B cell (primary cell): ENCODE measurements around the gene ADARB2. TPM values are rescaled to one million over a fixed set of nuclear protein-coding genes. Genes with fewer than 3 reads are reported as not detected.

Experiments used
- ATAC-seq: fragments of 200-7000 bp; cut with Tn5 transposase; one replicate; pipeline ENCODE4 v1.10.0; 2021; ENCODE audit warnings: low read depth, mild to moderate bottlenecking, moderate number of reproducible peaks, moderate library complexity
- CTCF ChIA-PET: fragments of 350-600 bp; sonication (Branson Sonifier 250); formaldehyde crosslinking; loops from one replicate; lab custom pipeline; 2021; ENCODE audit warnings: antibody characterized with exemption, inconsistent platforms; lab: Charles Lee
- POLR2A ChIA-PET: fragments of 350-600 bp; sonication (Branson Sonifier 250); formaldehyde crosslinking; loops from one replicate; lab custom pipeline; 2021; ENCODE audit warnings: antibody characterized with exemption; lab: Charles Lee
- DNase-seq: peaks from one replicate; pipeline ENCODE4 v3.0.0; 2013
- H2AFZ ChIP-seq: 2 replicates; pipeline ENCODE4 v1.6.1; 2012; ENCODE audit warnings: mild to moderate bottlenecking, low read depth, low read length; ENCODE audit not compliant: insufficient read depth, poor library complexity, severe bottlenecking
- H3K27ac ChIP-seq, 2 donors: 1 replicate in 1 of 2; 2 replicates in 1 of 2; pipeline ENCODE4 v1.5.1; 2012 to 2013; ENCODE audit warnings: low read length in 2 of 2, mild to moderate bottlenecking in 2 of 2, moderate library complexity in 1 of 2
- H3K27me3 ChIP-seq, 4 experiments: fragments of 200-600 bp in 1 of 4; sonication (generic) in 1 of 4; replicated peaks in 1 of 4; 1 replicate in 2 of 4; 2 replicates in 2 of 4; pipeline versions ENCODE4 v1.6.1 to v1.7.0; 2013 to 2016; ENCODE audit warnings: low read length in 3 of 4, mild to moderate bottlenecking in 2 of 4, mixed read lengths in 1 of 4, moderate library complexity in 1 of 4; ENCODE audit not compliant: insufficient read depth in 4 of 4, control insufficient read depth in 3 of 4; ENCODE audit errors: control extremely low read depth in 1 of 4
- H3K36me3 ChIP-seq, 2 experiments: replicated peaks in 1 of 2; 1 replicate in 1 of 2; 2 replicates in 1 of 2; pipeline versions ENCODE4 v1.6.1 to v1.7.1; 2013; ENCODE audit warnings: low read length in 1 of 2; ENCODE audit not compliant: insufficient read depth in 2 of 2, control insufficient read depth in 1 of 2; ENCODE audit errors: control extremely low read depth in 1 of 2, extremely low read depth in 1 of 2
- H3K4me1 ChIP-seq, 2 donors: fragments of 200-600 bp in 1 of 2; sonication (generic) in 1 of 2; 1 replicate in 1 of 2; 2 replicates in 1 of 2; pipeline versions ENCODE4 v1.5.1 to v1.6.1; 2013 to 2017; ENCODE audit warnings: low read length in 2 of 2; ENCODE audit not compliant: control insufficient read depth in 2 of 2, insufficient read depth in 2 of 2
- H3K4me2 ChIP-seq: replicated peaks from 2 replicates; pipeline ENCODE3; 2012; ENCODE audit warnings: mild to moderate bottlenecking, low read depth, low read length; ENCODE audit not compliant: poor library complexity, severe bottlenecking
- H3K4me3 ChIP-seq, 5 experiments: fragments of 200-600 bp in 1 of 5; sonication (generic) in 1 of 5; 1 replicate in 3 of 5; 2 replicates in 2 of 5; pipeline versions ENCODE4 v1.5.1 to v1.7.0; 2011 to 2016; ENCODE audit warnings: low read length in 4 of 5, mild to moderate bottlenecking in 4 of 5, low read depth in 2 of 5, control low read depth in 1 of 5, moderate library complexity in 1 of 5; ENCODE audit not compliant: insufficient read depth in 1 of 5; ENCODE audit errors: control extremely low read depth in 1 of 5, extremely low read depth in 1 of 5
- H3K79me2 ChIP-seq: fragments of 200-600 bp; sonication (generic); one replicate; pipeline ENCODE4 v1.6.0; 2016; ENCODE audit warnings: low read length; ENCODE audit not compliant: control insufficient read depth, insufficient read depth
- H3K9ac ChIP-seq: fragments of 200-600 bp; sonication (generic); 2 replicates; pipeline ENCODE4 v1.6.1; 2017; ENCODE audit warnings: mild to moderate bottlenecking, low read length, moderate library complexity
- H3K9me3 ChIP-seq, 3 donors: one replicate each; pipeline versions ENCODE4 v1.6.1 to v1.7.1; 2013; ENCODE audit warnings: low read length in 2 of 3; ENCODE audit not compliant: control insufficient read depth in 2 of 3, insufficient read depth in 1 of 3; ENCODE audit errors: control extremely low read depth in 1 of 3
- H4K20me1 ChIP-seq: 2 replicates; pipeline ENCODE4 v1.6.0; 2012; ENCODE audit warnings: mild to moderate bottlenecking, low read length; ENCODE audit not compliant: insufficient read depth, control insufficient read depth, poor library complexity, severe bottlenecking
- H3K27ac Mint-ChIP-seq: one replicate; pipeline ENCODE4 v1.8.0; 2021; ENCODE audit warnings: mixed read lengths
- H3K27me3 Mint-ChIP-seq: one replicate; pipeline ENCODE4 v1.8.0; 2021; ENCODE audit warnings: mixed read lengths
- H3K4me1 Mint-ChIP-seq: one replicate; pipeline ENCODE4 v1.8.0; 2021; ENCODE audit warnings: mixed read lengths
- H3K4me3 Mint-ChIP-seq: one replicate; pipeline ENCODE4 v1.8.0; 2021; ENCODE audit warnings: mixed read lengths
- H3K9me3 Mint-ChIP-seq: one replicate; pipeline ENCODE4 v1.8.0; 2022; ENCODE audit warnings: mixed read lengths; ENCODE audit not compliant: insufficient read depth
- CTCF ChIP-seq: fragments of 200-600 bp; IDR thresholded peaks from one replicate; pipeline ENCODE4 v1.8.0; 2022; ENCODE audit warnings: antibody characterized with exemption, mild to moderate bottlenecking
- EZH2 ChIP-seq: IDR thresholded peaks from 2 replicates; pipeline ENCODE4 v1.6.1; 2012; ENCODE audit warnings: borderline replicate concordance, low read depth, mild to moderate bottlenecking, moderate library complexity, low read length; ENCODE audit not compliant: insufficient read depth, poor library complexity, severe bottlenecking
- WGBS: methylation state at CpG from one replicate; pipeline ENCODE4 v1.1.5; 2013; ENCODE audit warnings: missing lambda C conversion rate; ENCODE audit not compliant: insufficient coverage; 5-methylcytosine and 5-hydroxymethylcytosine counted together
- intact Hi-C: fragments of 100-400 bp; cut with micrococcal nuclease; formaldehyde crosslinking; loops from one replicate; pipeline ENCODE4 v1.10.0; 2022
- polyA plus RNA-seq: library from polyadenylated mRNA; depleted of rRNA; stranded (reverse); fragments of >200 nt; gene quantifications from 2 replicates; pipeline ENCODE4 v1.2.3, GENCODE V29; 2012
- total RNA-seq, 2 donors: library from RNA; stranded (reverse); fragments of 120-200 nt in 1 of 2; gene quantifications; 1 replicate in 1 of 2; 2 replicates in 1 of 2; pipeline versions ENCODE4 v1.2.3 to v1.2.4, GENCODE V29; 2013 to 2022

The ADARB2 gene
- total and polyA plus RNA-seq, 2 donors (not counting 1 experiment from before 2014, with no cell fraction given): 0.13 to 0.96 TPM

GRCh38 chr10:1138529-1138928 lies 598.8 kb downstream of the ADARB2 start:
- ATAC-seq: no peak

More at GRCh38 chr10:1138529-1138928, 598.8 kb downstream of the ADARB2 start:
- peaks cover 4 to 17% (median 16%) of the 10 kb centered on the region in 3 donors for H3K9me3 ChIP-seq
- no peaks in the 10 kb centered on the region for H3K36me3 ChIP-seq
- Mint-ChIP-seq H3K4me1 (no peaks in the 10 kb centered on the region), H3K4me3 (no peak overlapping the region), H3K27ac (no peak overlapping the region), H3K27me3 (peaks cover 8% of the 10 kb centered on the region), H3K9me3 (peaks cover 10% of the 10 kb centered on the region)
- no peak for DNase-seq
- H3K27ac ChIP-seq: no peak overlapping the region
- H3K9ac ChIP-seq: no peak overlapping the region
- ChIA-PET CTCF (no interaction called here), POLR2A (no interaction called here)
- intact Hi-C loops: no loop called here
- no peaks in the 10 kb centered on the region for H3K79me2 ChIP-seq
- no peak overlapping the region for H3K4me2 ChIP-seq
- WGBS: no CpG with 5 or more reads among the region's 1 CpG
- H3K27me3 ChIP-seq: no peaks in the 10 kb centered on the region
- H3K4me1 ChIP-seq: no peaks in the 10 kb centered on the region
- no peak overlapping the region for H3K4me3 ChIP-seq
- H2AFZ ChIP-seq: no peak overlapping the region
- TF ChIP-seq EZH2 (no peak), CTCF (no peak)
- no peaks in the 10 kb centered on the region for H4K20me1 ChIP-seq
